ENCODE results near the gene ZFC3H1.

GRCh38 chr12:71641390-71641789 is 22.3 kb downstream of the ZFC3H1 start:
- no peak for TF ChIP-seq CTCF (IDR thresholded peaks at IDR 0.05)
- TF ChIP-seq POLR2A (IDR thresholded peaks at IDR 0.05): no peak
- TF ChIP-seq POLR2AphosphoS5 (IDR thresholded peaks at IDR 0.05): no peak
